Activated T-helper 9 cell treated with anti-CD3 and anti-CD28 coated beads, Interleukin-2, amount 50 U/mL, for 16 hours (primary cell): ENCODE data around the gene OASL.

Experiments used
- DNase-seq: peaks from one replicate; pipeline ENCODE4 v3.0.0-alpha.2; 2020; ENCODE audit warnings: low read depth

OASL gene

GRCh38 chr12:120991965-120992364 lies 47.1 kb downstream of the OASL start:
- no peak for DNase-seq

DNA sequence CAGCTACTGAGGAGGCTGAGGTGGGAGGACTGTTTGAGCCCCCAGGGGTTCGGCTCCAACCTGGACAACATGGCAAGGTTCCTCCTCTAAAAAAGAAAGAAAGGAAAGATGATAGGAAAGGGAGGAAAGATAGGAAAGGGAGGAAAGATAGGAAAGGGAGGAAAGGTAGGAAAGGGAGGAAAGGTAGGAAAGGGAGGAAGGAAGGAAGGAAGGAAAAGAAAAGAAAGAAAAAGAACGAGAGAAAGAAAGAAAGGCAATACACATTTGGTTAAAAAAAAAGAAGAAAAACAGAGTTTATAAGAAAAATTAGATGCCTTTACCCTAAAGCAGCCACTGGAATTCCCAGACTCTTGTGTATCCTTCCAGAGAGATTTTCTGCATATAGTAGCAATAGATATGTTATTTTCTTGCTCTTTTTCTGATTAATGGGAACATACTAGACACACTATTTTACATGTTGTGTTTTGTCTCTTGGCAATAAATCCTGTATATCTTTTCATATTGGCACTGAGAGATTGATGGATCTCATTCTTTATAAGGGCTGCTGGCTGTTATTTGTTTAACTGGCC lies 48.5 kb downstream of the OASL start:
- DNase-seq: no peak

DNA sequence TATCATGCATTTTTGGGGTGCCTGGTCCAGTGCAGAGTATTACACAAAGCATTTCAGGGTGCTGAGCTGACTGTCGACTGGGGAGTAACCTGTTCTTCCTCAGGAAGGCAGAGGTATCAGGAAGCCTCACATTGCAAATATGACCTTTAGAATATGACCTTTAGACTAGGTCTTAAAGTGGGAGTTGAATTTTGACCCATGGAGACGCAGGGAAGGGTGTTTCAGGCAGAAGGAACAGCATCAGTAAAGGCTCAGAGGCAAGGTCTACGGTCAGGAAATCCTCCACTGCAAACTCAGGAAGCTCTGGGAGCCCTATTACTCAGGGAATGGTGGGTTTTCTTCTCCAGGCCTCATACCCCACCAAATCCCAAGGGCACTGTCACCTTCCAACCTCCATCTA lies 49.4 kb downstream of the OASL start:
- DNase-seq: no peak

DNA sequence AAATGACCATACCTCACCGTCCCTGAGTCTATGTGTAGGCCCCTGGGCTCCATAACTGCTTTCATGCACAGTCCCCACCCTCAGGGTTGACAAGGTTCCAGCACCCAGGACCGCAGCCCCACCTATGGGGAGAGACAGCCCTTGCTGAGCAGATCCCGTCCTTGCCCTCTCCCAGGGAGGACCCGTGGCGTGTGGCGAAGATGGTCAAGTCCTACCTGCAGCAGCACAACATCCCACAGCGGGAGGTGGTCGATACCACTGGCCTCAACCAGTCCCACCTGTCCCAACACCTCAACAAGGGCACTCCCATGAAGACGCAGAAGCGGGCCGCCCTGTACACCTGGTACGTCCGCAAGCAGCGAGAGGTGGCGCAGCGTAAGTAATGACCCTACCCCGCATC lies 50.4 kb downstream of the OASL start:
- DNase-seq: no peak

- no peak for DNase-seq
These were observed 50.8 kb downstream of the OASL start for GRCh38 chr12:120988234-120988633.

- DNase-seq: no peak
These were observed 54.6 kb downstream of the OASL start for GRCh38 chr12:120984351-120984898.

DNA sequence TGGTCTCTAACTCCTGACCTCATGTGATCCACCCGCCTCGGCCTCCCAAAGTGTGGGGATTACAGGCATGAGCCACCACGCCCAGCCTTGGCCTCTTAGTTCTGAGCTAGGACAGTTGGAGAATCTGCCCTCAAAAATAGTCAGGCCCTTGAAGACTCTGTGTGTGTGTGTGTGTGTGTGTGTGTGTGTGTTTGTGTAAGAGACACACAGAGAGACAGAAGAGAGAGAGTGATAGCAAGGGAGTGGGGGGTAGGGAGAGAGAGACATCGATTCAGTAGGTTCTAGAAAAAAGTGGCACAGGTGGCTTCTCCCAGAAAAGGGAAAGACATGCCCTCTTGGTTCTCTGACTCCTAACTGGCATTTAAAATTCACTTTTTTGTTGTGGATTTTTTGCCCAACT lies 55.3 kb downstream of the OASL start:
- DNase-seq: no peak

GRCh38 chr12:120982659-120983058 lies 56.4 kb downstream of the OASL start:
- DNase-seq: no peak

DNA sequence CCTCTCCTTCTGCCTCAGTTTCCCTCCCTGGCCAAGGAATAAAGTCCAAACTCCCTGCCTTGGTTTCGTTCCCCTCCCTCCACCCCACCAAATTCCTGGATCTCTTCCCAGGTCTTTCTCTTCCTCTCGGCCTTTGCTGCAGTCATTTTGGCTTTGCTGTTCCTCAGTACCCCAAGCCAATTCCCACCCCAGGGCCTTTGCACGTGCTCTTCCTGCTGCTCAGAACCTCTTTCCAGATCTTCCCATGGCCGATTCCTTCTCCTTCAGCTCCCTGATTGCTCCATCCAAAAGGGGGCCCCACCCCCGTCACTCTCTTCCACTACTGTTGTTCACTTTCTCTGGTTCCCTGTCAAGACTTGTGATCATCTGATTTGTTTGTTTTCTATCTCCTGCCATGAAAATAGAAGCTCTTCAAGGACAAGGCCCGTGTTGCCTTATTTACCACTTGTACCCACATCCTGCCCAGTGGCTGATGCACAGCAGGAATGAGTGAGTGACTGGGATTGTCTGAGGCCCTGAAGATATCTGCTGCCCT lies 57.6 kb downstream of the OASL start:
- no peak for DNase-seq

DNA sequence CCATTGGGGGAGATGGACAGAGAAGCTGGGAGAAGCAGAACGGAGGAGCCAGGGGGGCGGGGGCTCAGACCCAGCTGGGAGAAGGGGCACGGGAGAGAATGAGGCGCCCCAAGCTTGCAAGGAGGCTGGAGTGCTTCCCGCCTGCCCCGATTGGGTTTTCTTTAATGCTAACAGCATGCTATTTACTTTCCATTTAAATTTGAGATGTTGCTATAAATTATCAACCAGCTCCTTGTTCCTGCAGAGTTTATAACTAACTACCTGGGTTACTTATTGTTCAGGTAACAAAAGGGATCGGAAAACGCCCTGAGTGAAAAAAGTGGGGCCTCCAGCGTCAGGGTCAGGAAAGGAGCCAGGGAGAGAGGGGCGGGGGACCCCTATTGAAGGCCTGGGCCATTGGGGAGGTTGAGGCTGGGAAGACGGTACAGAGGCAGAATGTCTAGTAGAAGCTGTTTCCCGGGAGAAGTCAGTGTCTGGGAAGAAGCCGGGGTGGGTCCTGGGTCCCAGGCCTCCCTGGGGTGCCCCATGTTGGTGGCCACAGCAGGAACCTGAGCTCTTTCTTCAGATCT lies 58.2 kb downstream of the OASL start:
- DNase-seq: no peak

DNA sequence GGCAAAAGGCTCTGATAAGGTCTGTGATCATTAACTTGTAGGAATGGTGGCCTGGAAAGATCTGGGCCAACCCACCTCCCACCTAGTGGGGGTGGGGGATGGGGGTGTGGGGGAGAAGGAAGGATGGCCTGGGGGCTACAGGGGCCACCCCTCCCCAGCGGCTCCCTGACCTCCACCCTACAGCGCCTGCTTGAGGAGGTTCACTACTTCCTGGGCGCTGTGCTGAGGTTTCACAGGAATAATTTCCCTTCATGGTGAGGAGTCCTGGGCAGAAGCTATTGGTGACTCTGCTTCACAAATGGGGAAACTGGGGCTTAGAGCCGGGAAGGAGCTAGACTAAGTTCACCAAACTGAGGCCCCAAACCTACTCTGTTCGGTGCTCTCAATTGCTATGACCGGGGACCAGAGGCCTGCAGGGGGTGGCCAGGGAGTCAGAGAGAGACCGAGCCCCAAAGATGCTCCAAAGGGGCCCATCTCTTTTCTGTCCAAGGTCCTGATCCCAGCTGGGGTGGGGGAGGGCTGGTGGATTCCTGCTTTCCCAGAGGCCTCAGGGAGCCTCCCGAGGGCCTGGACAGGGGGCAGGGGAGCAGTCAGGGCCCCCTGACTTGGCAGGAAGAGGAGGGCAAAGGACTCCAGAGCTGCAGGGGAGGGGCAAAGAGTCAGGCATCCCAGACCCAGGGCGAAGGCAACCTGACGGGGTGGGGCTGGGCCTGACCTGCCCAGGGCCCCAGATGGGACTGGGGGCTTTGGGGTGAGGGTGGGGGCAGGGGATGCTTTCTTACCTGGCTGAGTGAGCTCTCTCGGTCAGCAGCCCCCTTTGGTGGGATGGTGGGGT lies 59.0 kb downstream of the OASL start:
- DNase-seq: no peak

- DNase-seq: no peak
These were observed 59.7 kb downstream of the OASL start for GRCh38 chr12:120979220-120979861.

DNA sequence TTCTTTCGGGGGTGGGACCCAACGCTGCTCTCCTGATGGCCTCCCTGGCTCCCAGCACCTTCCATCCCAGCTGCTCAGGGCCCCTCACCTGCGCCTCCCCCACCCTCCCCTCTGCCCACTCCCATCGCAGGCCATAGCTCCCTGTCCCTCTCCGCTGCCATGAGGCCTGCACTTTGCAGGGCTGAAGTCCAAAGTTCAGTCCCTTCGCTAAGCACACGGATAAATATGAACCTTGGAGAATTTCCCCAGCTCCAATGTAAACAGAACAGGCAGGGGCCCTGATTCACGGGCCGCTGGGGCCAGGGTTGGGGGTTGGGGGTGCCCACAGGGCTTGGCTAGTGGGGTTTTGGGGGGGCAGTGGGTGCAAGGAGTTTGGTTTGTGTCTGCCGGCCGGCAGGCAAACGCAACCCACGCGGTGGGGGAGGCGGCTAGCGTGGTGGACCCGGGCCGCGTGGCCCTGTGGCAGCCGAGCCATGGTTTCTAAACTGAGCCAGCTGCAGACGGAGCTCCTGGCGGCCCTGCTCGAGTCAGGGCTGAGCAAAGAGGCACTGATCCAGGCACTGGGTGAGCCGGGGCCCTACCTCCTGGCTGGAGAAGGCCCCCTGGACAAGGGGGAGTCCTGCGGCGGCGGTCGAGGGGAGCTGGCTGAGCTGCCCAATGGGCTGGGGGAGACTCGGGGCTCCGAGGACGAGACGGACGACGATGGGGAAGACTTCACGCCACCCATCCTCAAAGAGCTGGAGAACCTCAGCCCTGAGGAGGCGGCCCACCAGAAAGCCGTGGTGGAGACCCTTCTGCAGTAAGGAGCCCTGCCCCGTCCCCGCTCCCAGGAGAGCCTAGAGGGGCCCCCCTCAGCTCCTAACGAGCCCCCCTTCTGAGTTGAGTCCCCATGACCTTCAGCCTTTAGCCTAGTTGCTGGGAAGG lies 60.5 kb downstream of the OASL start, which contains the start of gene HNF1A:
Gene HNF1A (plus strand): TSS at position 248 of the 924 bp plus-strand sequence. CDS start 226 bp downstream, at position 474.
- no peak for DNase-seq

DNA sequence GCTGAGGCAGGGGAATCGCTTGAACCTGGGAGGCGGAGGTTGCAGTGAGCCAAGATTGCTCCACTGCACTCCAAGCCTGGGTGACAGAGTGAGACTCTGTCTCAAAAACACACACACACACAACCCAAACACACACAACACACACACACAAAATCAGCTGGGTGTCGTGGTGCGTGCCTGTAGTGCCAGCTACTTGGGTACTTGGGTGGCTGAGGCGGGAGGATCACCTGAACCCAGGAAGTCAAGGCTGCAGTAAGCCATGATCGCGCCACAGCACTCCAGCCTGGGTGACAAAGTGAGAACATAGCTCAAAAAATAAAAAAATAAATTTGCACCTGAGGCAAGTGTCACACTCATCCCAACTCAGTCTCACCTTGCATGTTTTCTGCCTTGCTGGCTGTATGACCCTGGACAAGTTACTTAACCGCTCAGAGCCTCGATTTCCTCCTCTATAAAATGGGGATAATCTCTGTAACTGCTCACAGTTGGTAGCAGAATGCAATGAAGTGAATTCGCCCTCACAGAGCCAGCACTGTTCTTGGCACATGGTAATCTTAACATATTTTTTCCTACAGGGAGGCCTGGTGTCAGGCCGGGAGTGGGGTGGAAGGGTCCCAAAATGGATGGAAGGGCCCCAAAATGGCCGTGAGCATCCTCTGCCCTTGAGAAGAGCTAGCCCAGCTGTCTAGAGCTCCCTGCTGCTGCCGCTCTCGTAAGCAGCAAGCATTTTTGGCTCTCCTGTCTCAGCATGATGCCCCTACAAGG lies 61.3 kb downstream of the OASL start:
- no peak for DNase-seq

GRCh38 chr12:120972870-120973543 lies 66.0 kb downstream of the OASL start:
- DNase-seq: no peak

DNA sequence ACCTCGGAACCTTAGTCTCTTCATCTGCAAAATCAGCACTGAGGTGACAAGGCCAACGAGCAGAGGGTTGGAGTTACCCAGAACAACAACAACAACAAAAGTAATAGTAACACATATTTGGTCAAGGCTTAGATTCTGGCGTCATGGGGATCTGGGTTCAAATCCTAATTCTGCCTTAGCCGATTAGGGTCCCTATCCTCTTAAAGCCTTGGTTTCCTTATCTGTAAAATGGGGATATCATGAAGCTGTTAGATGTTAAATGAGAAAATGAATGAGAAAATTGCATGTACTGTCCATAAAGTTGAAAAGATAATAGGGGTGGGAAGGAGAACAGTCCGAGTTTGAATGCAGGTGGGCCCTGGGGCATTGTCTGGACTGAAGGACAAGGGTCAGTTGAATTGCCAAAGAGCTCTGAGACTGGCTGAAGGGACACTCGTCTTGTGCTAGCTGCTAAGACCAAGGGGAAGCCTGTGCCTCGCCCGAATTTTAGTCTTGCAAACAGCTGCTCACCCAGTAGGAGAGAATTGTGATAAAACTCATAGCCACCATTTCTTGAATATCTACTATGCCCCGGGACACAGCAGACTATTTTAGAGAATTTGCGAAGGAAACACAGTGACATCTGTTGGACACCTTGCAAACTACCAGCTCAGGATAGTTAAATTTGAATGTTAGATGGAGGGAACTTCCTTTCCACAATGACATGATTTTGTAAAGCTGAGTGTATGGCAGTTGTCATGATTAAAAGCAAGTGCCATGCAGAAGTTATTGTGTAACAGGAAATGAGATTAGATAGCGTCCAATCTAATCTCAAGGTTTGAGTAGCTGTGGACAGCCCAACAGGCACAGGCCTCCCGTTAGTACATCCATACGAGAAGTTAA lies 67.5 kb downstream of the OASL start:
- DNase-seq: no peak

DNA sequence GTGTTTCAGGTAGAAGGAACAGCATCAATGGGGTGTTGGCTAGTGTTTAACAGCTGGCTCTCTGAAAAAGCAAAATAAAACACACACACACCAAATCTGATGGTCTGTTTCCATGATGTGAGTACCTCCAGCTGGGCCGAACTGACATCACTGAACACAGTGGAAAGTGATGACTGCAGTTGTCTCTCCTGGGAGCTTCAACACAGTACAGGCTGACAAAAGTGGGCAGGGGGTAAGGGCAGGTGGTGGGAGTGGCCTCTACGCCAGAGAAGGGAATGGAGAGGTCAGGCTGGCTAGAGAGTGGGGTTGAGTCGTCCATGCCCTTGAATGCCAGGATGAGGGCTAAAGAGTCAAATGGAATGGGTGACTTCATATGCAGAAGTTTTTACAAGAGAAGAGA lies 68.7 kb downstream of the OASL start:
- DNase-seq: no peak
